NCI-H1930 (cell line): ENCODE results near the gene LAS1L.
"Not testable (repeated sequence)": the region's sequence is repeated elsewhere in the genome, so short reads cannot be mapped to it uniquely, and the experiment has no call there.

Source experiments
- DNase-seq, 2 experiments: peaks; one replicate each; lab custom pipeline; 2025; lab: John Stamatoyannopoulos, UW

Gene LAS1L

DNA sequence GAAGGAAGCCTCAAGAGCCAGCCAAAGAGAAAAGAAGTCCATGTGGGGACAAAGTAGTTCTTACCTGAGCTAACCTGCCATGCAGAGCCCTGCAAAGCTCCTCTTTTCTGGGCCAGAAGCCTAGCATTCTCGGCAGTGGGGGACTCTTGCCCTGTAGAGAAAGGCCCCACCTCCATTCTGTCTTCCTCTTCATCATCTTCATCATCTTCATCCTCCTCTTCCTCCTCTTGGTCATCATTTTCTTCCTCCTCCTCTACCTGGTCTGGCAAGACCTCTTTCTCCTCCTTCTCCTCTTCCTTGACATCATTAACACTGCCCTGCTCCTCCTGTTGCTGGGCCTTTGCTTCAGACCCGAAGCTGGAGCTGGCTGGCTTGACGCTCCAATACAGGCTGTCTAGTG, 16.7 kb downstream of the LAS1L start:
- no peak for DNase-seq

DNA sequence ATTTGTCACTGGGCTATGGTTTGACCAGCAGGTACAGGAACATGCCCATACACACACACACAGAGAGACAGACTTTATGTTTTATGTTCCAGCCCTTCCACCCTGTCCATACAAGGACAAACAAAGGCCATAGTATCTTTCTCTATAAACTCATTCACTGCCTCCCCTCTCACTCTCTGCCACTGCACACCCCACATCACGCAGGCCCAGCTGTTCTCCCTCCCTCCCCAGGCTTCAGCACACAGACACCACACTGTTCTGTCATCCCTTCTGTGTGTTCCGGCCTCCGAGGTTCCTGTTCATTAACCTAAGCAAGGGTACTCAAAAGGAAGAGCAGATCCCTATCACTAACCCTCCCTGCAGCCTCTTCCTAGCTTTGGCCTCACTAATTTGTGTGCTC, 17.8 kb downstream of the LAS1L start:
- DNase-seq: no peak

DNA sequence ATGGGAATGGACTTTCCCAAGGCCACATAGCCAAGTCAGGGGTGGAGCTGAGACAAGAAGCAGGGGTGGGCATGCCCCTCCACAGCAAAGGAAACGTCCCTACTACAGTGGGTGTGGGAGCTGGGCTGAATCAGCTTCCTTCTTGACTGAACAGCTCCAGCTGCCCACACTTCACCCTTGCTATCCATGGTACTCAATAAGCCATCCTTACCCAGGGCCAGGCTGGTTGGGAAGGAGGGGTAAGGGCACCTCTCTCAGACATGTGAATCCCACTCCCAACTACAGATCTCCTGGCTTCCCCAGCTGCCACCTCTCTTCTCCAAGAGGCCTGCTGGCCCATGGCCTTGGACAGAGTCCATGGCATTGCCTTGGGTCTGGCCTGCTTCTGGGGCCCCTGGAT, 21.0 kb downstream of the LAS1L start:
- DNase-seq: no peak

DNA sequence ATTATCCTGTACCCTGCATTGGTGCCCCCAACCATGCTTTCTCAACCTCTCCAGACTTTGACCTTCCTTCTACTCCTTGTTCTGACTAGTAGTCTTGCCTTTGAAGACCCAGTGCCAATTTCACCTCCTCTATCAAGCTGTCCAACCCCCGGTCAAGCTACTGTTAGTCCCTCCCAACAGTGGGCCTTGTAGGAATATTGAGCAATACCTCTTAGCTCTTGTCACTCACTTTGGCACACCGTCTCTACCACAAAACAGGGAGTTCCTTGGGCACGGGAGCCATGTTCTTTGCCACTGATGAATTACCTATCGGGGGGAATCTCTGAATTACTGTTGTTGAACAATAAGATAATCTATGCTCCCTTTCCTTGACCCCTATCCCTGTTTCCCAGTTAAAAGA, 25.2 kb downstream of the LAS1L start:
- no peak for DNase-seq

DNA sequence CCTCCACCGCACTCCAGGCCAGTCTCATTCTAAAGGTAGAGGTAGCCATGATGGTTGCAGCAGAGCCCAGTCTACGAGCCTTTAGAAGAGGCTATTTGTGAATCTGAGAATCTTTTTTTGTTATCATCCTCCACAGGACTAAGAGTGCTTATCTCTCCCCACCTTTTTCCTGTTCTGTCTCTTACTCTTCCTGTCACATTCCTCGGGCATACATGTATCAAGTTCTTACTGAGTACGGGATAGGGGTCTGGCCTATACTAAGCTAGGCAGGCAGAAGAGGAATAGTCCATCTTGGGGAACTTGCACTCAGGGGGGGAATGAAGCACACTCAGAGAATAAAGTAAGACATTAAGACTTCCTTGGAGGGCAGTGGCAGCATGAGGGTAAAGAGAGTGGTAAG, 25.7 kb downstream of the LAS1L start:
- no peak for DNase-seq

DNA sequence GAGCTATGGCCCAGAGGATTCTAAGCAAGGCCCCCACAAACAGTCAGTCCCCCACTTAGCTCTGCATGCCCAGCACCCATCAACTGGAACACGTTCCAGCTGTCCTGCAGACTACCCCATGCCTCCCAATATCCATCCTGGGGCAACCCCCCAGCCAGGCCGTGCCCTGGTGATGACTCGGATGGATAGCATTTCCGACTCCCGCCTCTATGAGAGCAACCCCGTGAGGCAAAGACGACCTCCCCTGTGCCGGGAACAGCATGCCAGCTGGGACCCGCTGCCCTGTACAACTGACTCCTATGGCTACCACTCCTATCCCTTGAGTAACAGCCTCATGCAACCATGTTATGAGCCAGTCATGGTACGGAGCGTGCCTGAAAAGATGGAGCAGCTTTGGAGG, 32.0 kb downstream of the LAS1L start:
- DNase-seq: no peak

DNA sequence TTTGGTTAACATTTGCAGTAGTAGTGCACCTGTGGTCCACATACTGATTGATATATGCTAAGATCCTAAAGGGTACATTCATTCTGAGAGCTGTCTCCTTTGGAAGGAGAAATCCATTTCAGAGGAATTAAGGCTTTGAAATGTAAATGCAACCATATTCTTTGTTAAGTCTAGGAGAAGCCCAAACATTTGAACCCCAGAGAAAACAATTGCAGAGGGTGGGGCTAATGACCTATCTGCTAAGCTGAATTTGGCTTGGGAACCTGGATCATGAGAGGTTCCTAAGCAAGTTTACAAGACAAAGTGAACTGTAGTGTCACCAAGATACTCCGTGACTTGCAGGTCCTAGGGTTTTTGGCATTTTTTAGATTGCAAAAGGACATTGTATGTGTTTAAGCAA, 41.2 kb downstream of the LAS1L start:
- DNase-seq: no peak

DNA sequence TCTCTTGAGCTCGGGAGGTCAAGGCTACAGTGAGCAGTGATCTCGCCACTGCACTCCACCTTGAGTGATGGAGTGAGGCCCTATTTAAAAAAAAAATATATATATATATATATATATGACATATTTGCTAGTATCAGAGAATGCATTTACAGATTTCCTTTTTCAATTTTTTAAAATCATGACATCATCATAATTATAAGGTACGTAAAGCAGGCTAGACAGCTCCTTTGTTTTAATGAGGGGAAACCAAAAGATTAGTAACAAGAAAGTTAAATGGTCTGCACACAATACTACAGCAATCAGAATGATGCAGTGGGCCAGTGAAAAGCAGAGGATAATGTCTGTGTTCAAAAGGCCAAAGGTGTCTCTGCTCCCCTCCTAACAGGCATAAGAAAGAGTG, 43.0 kb downstream of the LAS1L start:
- DNase-seq: no peak

DNA sequence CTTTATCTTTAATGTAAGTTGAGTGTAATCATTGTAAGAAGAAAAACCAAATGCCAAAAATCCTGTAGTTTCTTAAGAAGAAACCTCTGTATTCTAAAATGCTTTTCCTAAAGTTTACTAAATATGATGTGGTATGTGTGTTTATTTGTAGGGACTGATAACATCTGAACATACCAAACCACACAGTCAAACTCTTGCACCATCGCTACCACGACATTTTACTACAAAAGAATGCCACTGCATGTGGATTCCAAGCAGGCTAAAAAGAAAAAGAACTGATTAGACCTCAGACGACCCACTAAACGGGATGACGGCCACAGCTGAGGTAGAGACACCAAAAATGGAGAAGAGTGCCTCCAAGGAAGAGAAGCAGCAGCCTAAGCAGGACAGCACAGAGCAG, 46.1 kb downstream of the LAS1L start:
- DNase-seq: no peak

DNA sequence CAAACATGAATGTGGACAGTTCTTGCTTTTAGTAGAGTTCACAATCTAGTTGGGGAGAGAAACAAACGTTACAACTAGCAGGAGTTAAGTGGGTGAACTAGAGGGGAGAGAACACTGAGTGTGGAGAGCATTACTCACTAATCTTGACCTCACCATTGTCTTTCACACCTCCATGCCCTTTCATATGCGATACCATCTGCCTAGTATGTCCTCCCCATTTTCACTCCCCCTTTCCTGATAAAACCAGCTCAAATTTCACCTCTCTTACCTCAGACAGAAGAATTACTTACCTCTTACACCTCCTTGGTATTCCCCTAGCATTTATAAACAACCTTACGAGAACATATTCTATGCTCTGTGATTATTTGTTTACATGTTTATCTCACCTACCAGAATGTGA, 53.6 kb downstream of the LAS1L start:
- DNase-seq: no peak

DNA sequence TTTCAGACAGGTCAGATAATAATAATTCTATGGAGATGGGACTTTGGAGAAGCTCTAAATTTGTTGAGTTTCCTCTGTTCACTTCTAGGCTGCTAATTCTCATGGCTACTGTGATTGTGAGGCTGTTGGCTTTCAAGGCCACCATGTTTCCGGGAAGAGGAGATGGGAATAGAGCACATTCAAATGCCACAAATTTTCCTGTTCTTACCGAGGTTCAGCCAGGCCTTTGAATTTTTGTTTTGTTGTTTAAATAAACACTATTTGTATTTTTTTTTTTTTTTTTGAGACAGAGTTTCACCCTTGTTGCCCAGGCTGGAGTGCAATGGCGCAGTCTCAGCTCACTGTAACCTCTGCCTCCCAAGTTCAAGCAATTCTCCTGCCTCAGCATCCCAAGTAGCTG, 55.5 kb downstream of the LAS1L start:
- not testable (repeated sequence) for DNase-seq

DNA sequence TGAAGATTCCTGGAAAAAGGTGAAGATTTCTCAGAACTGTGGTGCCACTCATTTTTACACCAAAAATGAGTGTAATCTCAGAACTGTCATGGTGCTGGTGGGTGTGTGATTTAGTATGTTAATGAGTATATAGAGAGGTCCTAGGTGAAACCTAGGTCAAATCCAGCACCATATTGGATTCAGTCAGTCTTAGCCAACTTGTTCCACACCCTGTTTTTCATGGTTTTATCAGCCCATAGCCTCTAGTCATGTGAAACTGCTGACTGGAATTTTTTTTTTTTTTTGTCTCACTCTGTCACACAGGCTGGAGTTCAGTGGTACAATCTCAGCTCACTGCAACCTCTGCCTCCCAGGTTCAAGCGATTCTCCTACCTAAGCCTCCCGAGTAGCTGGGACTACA, 58.0 kb downstream of the LAS1L start:
- DNase-seq: no peak

DNA sequence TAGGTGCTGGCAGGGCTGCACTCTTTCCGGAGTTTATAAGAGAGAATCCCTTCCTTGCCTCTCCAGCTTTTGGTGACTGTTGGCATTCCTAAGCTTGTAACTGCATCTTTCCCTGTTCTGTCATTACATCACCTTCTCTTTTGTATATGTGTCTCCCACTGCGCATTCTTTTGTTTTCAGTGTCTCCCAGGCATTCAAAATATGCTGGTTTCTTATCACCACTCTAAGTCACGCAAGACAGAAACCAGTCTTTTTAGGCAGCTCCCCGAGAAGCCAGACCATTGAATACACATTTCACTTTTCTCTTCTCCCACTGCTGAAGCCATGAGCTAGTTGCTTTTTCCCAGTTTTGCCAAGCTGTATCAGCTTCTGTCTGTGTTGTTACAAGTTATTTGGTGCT, 71.0 kb downstream of the LAS1L start:
- DNase-seq: no peak
